H4 (cell line): ENCODE results near the gene CYBA. TPM values are rescaled to one million over a fixed set of nuclear protein-coding genes. Genes with fewer than 3 reads are reported as not detected.

ENCODE experiments used
- DNase-seq: peaks from one replicate; pipeline ENCODE4 v3.0.0-alpha.2; 2015; ENCODE audit warnings: low spot score
- total RNA-seq: library from RNA; depleted of rRNA; stranded (reverse); fragments of >200 nt; shearing (Covaris generic); gene quantifications from 2 replicates; pipeline ENCODE4 v1.2.3, GENCODE V29; 2014

Gene CYBA
- total RNA-seq, 1 experiment from 2014 or later = not detected

DNA sequence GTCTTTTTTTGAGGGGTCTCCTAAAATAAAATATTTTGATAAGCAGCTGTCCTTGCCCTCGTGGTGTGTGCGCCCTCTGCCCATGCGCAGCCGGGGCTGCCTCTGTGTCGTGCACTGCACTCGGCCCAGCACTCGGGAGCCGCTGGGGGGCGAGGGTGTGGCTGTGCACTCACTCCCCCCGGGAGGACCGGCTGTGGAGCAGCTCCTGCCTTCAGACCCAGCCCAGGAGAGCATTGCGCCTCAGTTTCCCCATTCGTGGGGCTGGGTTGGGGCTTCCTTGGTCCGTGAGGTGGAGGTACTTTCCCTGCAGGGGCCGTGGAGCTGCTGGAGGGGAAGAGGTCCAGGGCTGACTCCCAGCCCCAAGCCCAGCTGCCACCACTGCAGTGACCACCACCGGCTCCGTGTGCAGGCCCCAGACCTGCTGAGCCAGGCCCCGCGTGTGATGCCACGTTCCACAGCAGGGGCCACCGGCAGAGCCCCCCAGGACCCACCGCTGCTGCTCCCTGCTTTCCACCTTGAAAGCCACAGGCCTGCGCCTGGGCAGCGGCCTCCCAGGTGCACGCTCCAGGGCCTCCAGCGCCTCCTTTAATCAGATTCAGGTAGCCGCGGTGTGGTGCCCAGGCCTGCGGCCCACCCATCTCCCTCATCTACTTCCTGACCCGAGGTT, 18.8 kb downstream of the CYBA start:
- no peak for DNase-seq

GRCh38 chr16:88631384-88631783, 19.5 kb downstream of the CYBA start:
- DNase-seq = no peak

DNA sequence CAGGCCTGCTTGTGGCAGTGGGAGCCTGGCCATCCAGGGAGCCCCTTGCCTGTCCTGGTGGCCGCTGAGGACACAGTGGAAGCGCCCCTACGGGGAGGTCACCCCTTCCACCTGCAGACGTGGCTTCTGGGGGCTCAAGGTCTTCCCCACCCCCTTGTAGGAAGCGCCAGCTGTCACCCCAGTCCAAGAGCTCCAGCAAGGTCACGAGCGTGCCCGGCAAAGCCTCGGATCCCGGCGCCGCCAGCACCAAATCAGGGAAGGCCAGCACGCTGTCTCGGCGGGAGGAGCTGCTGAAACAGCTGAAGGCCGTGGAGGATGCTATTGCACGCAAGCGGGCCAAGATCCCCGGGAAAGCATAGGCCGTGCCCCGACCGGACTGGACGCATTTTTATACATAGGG, 19.9 kb downstream of the CYBA start:
- DNase-seq = no peak

- DNase-seq = no peak
These were observed 20.4 kb downstream of the CYBA start for GRCh38 chr16:88630433-88630832.

- no peak for DNase-seq
These were observed 21.0 kb downstream of the CYBA start for GRCh38 chr16:88629835-88630234.

DNA sequence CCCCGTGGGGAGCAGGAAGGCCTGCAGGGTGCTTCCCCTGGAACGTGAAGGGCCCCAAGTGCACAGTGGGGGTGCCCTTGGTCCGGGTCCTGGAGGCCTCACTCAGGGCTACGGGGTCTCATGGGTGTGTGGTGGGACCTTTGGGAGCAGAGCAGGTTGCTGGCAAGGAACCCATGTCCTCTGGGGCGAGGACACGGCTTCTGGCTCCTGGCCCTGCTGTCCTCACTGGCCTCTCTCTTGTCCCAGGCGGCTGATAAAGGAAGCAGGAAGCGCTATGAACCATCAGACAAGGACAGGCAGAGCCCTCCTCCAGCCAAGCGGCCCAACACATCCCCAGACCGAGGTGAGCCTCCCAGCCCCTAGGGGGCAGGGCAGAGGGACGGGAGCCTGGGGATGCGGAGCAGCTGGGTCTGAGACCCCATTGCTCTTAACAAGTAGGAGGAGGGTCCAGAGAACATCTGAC, 22.3 kb downstream of the CYBA start:
- no peak for DNase-seq

DNA sequence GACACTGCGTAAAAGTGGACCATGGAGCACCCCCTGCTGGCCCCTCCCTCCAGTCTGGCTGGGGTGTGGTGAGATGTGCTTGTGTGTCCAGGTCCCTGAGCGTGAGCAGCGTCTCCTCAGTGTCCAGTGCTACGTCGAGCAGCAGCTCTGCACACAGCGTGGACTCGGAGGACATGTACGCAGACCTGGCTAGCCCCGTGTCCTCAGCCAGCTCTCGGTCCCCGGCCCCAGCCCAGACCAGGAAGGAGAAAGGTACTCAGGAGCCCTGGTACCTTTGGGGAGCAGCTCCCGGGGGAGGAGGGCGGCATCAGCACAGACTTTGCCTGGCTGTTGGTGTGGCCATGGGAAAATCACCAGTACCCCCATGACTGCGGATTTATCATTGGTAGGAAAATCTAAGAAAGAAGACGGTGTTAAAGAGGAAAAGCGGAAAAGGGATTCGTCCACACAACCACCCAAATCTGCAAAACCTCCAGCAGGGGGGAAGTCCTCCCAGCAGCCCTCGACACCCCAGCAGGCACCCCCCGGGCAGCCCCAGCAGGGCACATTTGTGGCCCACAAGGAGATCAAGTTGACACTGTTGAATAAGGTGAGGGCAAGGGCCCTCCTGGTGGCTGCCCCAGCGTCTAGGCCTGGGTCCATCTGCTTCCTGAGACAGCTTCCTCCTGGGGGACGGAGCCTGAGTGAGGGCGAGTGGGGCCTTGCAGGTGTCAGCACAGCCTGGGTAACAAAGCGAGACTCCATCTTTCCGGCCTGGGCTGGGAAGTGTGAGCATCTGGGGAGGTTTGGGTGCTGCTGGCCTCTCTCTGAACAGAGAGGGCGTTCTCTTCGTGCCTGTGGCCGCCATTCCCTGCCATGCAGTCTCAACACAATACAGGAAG, 23.1 kb downstream of the CYBA start:
- no peak for DNase-seq

DNA sequence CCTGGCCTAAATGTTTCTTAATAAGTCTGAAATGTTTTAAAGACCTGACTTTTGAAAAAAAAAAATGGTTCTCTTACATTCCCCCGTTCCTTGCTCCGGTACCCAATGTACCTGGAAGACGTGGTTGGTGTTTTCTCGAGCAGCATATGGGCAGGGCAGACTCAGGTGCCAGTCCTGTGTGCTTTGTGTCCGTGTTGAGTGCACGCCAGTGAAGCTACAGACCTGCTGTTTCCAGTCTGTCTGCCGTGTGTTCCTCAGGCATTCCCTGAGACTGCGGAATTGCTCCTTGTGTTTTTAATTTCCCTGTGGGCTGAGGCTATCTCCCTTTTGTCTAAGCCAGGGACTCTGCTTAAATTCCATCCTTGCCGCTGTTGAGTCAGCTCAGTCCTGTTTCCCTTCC, 24.2 kb downstream of the CYBA start:
- no peak for DNase-seq

DNA sequence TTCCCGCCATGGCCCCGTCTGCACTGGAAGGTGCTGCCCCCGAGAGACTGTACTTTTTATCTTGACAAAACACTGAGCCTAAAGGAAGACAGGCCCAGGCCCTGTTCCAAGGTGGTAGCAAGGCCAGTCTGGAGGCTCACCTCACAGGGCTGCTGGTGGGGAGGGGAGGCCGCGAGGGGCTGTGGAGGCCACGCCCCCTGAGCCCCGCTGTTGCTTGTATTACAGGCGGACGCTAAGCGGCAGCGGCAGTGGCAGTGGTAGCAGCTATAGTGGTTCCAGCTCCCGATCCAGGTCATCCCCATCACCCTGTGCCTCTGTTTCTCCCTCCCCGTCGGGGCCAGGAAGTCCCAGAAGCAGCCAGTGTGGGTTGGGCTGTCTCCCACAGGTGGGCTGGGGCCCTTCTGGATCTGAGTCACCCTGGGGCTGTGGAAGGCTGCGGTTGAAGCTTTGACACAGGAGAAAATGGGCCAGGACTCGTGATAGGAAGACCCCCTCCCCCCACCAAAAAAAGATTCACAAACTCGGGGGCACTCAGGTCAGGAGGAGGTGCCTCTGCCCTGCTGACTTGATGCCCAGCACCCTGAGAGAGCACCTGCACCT, 25.8 kb downstream of the CYBA start:
- DNase-seq = no peak

DNA sequence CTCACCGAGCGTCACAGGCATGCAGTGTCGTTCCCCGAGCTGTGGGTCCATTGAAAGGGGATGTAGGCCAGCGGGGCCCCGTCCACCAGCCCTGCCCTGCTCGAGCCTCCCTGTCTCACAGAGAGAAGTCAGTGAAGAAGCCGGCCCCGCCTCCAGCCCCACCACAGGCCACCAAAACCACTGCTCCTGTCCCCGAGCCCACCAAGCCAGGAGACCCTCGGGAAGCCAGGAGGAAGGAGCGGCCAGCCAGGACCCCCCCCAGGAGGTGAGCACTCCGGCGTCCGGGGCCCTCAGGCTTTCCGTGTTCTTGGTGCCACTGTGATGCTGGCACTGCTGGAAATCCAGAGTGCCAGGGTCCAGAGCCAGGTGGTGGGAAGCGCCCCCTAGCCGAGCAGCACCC, 26.4 kb downstream of the CYBA start:
- DNase-seq = no peak

DNA sequence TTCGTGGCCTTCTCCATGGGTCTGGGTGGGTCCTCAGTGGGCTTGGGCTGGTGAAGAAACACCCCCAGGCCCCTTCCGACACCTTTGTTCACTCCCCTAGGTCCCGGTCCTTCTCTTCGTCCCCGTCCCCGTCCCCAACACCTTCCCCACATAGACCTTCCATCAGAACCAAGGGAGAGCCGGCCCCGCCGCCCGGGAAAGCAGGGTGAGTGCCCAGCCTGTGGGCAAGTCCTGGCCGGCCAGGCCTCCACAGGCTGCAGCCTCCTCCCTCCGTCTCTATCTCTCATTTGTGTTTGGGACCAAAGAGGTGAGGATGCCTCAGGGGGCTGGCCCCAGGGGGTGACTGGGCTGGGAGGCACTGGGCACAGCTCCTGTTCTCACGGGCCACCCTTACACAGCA, 27.0 kb downstream of the CYBA start:
- DNase-seq = no peak

- no peak for DNase-seq
These were observed 28.0 kb downstream of the CYBA start for GRCh38 chr16:88622866-88623265.

DNA sequence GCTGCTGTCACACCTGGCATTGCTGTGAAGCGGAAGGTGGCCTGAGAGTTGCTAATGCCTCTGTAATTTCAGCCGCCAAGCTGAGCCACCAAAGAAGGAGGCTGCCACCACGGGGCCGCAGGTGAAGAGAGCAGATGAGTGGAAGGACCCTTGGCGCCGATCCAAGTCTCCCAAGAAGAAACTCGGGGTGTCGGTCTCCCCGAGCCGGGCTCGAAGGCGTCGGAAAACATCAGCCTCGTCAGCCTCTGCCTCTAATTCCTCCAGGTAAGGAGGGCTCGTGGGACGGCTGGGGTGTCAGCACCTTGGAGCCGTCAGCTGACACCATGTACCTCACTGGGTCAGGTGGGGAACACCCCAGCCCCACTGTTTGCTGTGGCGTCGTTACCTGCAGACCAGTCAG, 28.7 kb downstream of the CYBA start:
- DNase-seq = no peak

- peak; percentile 98 for DNase-seq
These were observed 30.7 kb downstream of the CYBA start for GRCh38 chr16:88619859-88620815.

DNA sequence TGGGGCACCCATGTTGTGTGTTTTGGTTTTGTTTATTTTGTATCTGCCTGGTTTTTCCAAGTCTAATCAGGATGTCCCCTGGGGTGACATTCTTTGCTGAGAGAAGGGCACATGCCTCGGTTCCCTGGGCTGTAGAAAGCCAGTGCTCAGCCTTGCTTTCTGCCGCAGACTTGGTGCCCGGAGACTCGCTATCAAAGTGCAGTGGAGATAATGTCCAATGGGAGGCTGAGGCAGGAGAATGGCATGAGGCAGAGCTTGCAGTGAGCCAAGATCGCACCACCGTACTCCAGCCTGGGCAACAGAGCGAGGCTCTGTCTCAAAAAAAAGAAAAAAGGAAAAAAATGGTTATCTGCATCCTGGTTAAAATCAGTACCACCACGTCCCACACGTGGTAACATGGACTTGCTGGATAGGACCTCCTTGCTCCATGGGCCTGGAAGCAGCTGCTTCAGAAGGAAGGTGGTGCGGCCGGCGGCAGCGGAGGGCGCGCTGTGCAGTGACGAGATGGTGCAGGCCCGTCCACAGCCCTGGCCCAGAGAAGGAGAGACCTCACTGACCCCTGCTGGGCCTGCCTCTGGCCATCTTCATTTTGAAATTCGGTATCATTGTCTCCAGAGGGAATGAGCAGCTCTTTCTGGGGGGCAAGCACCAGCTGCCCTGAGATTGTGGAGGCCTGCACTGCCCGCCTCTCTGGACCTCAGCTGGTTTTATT, 31.7 kb downstream of the CYBA start:
- DNase-seq = no peak

DNA sequence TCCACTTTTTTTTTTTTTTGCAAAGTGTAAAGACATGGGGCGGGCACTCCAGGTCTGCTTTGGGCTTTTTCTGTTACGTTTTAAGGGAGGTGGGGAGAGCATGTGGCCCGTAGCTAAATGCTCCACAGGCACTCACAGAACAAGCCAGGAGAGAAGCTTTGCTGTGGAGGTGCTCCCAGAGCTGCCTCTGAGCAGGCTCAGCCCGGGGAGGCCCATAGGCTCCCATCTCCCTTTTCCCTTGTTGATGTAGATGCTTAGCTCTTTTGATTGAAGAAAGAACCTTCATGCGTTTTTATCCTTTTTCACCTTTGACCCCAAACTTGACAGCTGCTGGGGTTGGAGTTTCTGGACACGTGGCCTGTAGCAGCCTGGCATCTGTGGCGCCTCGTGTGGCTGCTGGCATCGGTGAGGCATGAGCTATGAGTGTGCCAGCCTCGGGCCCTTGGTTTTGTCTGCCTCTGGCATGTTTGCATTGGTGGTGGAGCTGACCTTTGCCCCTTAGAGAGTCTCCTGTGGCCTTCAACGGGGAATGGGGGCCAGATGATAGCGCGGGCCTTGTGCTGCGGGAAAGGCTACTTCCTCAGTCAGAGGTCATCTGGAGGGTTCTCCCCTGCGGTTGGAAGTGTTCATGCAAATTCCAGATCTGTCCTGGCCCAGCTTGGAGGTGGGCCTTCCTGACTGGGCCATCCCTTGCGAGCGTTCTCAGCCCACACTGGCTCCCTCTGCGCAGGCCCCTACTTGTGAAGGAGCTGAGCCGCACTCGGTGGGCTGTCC, 32.5 kb downstream of the CYBA start:
- no peak for DNase-seq

GRCh38 chr16:88617268-88618031, 33.4 kb downstream of the CYBA start:
- peak; percentile 74 for DNase-seq

- no peak for DNase-seq
These were observed 34.1 kb downstream of the CYBA start for GRCh38 chr16:88616736-88617135.

DNA sequence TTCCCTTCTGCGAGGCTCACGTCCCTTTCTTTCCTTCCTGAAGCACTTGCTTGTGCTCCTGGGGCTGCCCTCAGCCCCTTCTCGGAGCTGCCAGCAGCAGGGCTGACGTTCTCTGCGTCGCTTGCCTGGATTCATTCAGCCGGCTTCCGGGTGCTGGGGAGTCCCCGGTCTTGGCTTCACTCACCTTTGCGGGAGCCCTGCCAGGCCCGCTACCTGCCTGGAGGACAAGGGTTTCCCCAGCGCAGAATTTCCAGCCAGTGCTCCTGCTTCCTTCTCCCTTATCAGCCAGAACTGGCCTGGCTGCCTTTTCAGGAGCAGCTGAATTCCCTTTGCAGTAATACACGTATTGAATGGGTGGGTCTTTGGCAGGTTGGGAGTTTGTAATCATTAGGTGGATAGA, 34.5 kb downstream of the CYBA start:
- no peak for DNase-seq
